GM23338 (cell line): ENCODE measurements around the gene MESP2. TPM values are rescaled to one million over a fixed set of nuclear protein-coding genes. Genes with fewer than 3 reads are reported as not detected.

Experiments
- ATAC-seq: fragments of 200-7000 bp; cut with Tn5 transposase; 3 replicates; pipeline ENCODE4 v1.9.1; 2020
- DNase-seq: peaks from one replicate; pipeline ENCODE4 v3.0.0-alpha.2; 2015; ENCODE audit warnings: low spot score
- H2AFZ ChIP-seq: fragments of 200-600 bp; sonication (generic); 2 replicates; pipeline ENCODE4 v1.8.0; 2016; ENCODE audit warnings: antibody characterized with exemption, mild to moderate bottlenecking, moderate library complexity
- H3F3A ChIP-seq: fragments of 200-600 bp; sonication (generic); replicated peaks from 2 replicates; pipeline ENCODE4 v1.8.0; 2017; ENCODE audit warnings: antibody characterized with exemption, mixed run types, low read depth
- H3K27ac ChIP-seq: fragments of 200-600 bp; sonication (generic); 2 replicates; pipeline ENCODE4 v1.6.1; 2016; ENCODE audit warnings: low read depth
- H3K27me3 ChIP-seq: fragments of 200-600 bp; sonication (generic); 2 replicates; pipeline ENCODE4 v1.8.0; 2016; ENCODE audit warnings: mild to moderate bottlenecking, mixed run types, moderate library complexity; ENCODE audit not compliant: insufficient read depth
- H3K36me3 ChIP-seq: fragments of 200-600 bp; sonication (generic); 2 replicates; pipeline ENCODE4 v1.8.0; 2016; ENCODE audit warnings: mild to moderate bottlenecking; ENCODE audit not compliant: insufficient read depth
- H3K4me1 ChIP-seq: fragments of 200-600 bp; sonication (generic); 2 replicates; pipeline ENCODE4 v1.8.0; 2016; ENCODE audit warnings: mild to moderate bottlenecking, moderate library complexity; ENCODE audit not compliant: insufficient read depth
- H3K4me2 ChIP-seq: fragments of 200-600 bp; sonication (generic); 2 replicates; pipeline ENCODE4 v1.7.1; 2017; ENCODE audit warnings: mixed run types
- H3K4me3 ChIP-seq: fragments of 200-600 bp; sonication (generic); 2 replicates; pipeline ENCODE4 v1.6.1; 2016; ENCODE audit warnings: mixed run types
- H3K79me2 ChIP-seq: fragments of 200-600 bp; sonication (generic); replicated peaks from 2 replicates; pipeline ENCODE4 v1.8.0; 2017; ENCODE audit warnings: mild to moderate bottlenecking; ENCODE audit not compliant: insufficient read depth
- H3K9me2 ChIP-seq: fragments of 200-600 bp; sonication (generic); 2 replicates; pipeline ENCODE4 v1.8.0; 2017; ENCODE audit not compliant: insufficient read depth
- H4K20me1 ChIP-seq: fragments of 200-600 bp; sonication (generic); replicated peaks from 2 replicates; pipeline ENCODE4 v1.8.0; 2017; ENCODE audit warnings: mild to moderate bottlenecking; ENCODE audit not compliant: insufficient read depth
- H3K27ac Mint-ChIP-seq: 2 replicates; pipeline ENCODE4 v1.8.0; 2020; ENCODE audit warnings: inconsistent platforms, mild to moderate bottlenecking, moderate library complexity, mixed read lengths
- H3K27me3 Mint-ChIP-seq: 3 replicates; pipeline ENCODE4 v1.8.0; 2022; ENCODE audit warnings: low read depth, mild to moderate bottlenecking, moderate library complexity, mixed read lengths, inconsistent platforms; ENCODE audit not compliant: insufficient read depth, poor library complexity
- H3K36me3 Mint-ChIP-seq: 3 replicates; pipeline ENCODE4 v1.8.0; 2021; ENCODE audit warnings: low read depth, mild to moderate bottlenecking, inconsistent platforms, moderate library complexity, mixed read lengths
- H3K4me1 Mint-ChIP-seq: 3 replicates; pipeline ENCODE4 v1.8.0; 2020; ENCODE audit warnings: mild to moderate bottlenecking, inconsistent platforms, mixed read lengths
- H3K4me3 Mint-ChIP-seq: 3 replicates; pipeline ENCODE4 v1.8.0; 2021; ENCODE audit warnings: moderate library complexity, mild to moderate bottlenecking, inconsistent platforms, mixed read lengths
- H3K9me3 Mint-ChIP-seq: 3 replicates; pipeline ENCODE4 v1.8.0; 2020; ENCODE audit warnings: moderate library complexity, mild to moderate bottlenecking, inconsistent platforms, mixed read lengths
- CREB1 ChIP-seq: fragments of 250-450 bp; sonication (Bioruptor Pico); IDR thresholded peaks from 2 replicates; pipeline ENCODE4 v1.5.0; 2020; ENCODE audit warnings: low read depth, mild to moderate bottlenecking, moderate library complexity
- EZH2 ChIP-seq: fragments of 200-600 bp; sonication (generic); IDR thresholded peaks from one replicate; pipeline ENCODE4 v1.8.0; 2017; ENCODE audit warnings: antibody characterized with exemption, mild to moderate bottlenecking, low read depth; ENCODE audit not compliant: unreplicated experiment
- EZH2phosphoT487 ChIP-seq: fragments of 200-600 bp; sonication (generic); IDR thresholded peaks from one replicate; pipeline ENCODE4 v1.8.1; 2018; ENCODE audit warnings: antibody characterized with exemption; ENCODE audit not compliant: unreplicated experiment
- JUNB ChIP-seq: IDR thresholded peaks from one replicate; pipeline ENCODE4 v1.6.1; 2016; ENCODE audit warnings: antibody characterized with exemption; ENCODE audit not compliant: unreplicated experiment
- NANOG ChIP-seq: IDR thresholded peaks from 2 replicates; pipeline ENCODE4 v1.6.1; 2016; ENCODE audit warnings: antibody characterized with exemption, borderline replicate concordance
- POLR2AphosphoS5 ChIP-seq: IDR thresholded peaks from 2 replicates; pipeline ENCODE4 v1.6.1; 2016; ENCODE audit warnings: antibody characterized with exemption, low read depth
- STAT1 ChIP-seq: IDR thresholded peaks from one replicate; pipeline ENCODE4 v1.6.1; 2016; ENCODE audit warnings: antibody characterized with exemption; ENCODE audit not compliant: unreplicated experiment
- ZNF114 ChIP-seq: fragments of 250-450 bp; sonication (Bioruptor Pico); IDR thresholded peaks from 2 replicates; pipeline ENCODE4 v1.5.0; 2020; ENCODE audit warnings: mild to moderate bottlenecking, moderate library complexity
- ZNF331 ChIP-seq: fragments of 250-450 bp; sonication (Bioruptor Pico); IDR thresholded peaks from 2 replicates; pipeline ENCODE4 v1.5.0; 2020; ENCODE audit warnings: low read depth, mild to moderate bottlenecking, moderate library complexity
- polyA plus RNA-seq: library from polyadenylated mRNA; unstranded; fragments of >200 nt; fragmentation: Nextera tagmentation; extraction: Ambion mirVana; gene quantifications from 2 replicates; pipeline ENCODE4 v1.2.1, GENCODE V29; 2016
- total RNA-seq: library from RNA; depleted of rRNA; stranded (reverse); fragments of >200 nt; shearing (Covaris generic); gene quantifications from 2 replicates; pipeline ENCODE4 v1.2.3, GENCODE V29; 2014
- TF ChIP-seq, protein P1 (sequence below): IDR thresholded peaks from one replicate; pipeline ENCODE4 v1.6.1; 2018; ENCODE audit warnings: antibody characterized with exemption; ENCODE audit not compliant: unreplicated experiment
- TF ChIP-seq, protein P2 (sequence below): IDR thresholded peaks from 2 replicates; pipeline ENCODE4 v1.6.1; 2016; ENCODE audit warnings: antibody characterized with exemption
- TF ChIP-seq, protein P3 (sequence below), 2 experiments: fragments of 200-600 bp in 1 of 2; sonication (generic) in 1 of 2; conservative IDR thresholded peaks; 2 replicates each; pipeline versions ENCODE4 v1.5.1 to v1.6.1; 2016 to 2017; ENCODE audit warnings: antibody characterized with exemption in 2 of 2, low read depth in 2 of 2, mild to moderate bottlenecking in 2 of 2, moderate library complexity in 1 of 2
- TF ChIP-seq, protein P4 (sequence below): fragments of 250-450 bp; sonication (Bioruptor Pico); IDR thresholded peaks from 2 replicates; pipeline ENCODE4 v1.5.0; 2020; ENCODE audit warnings: mild to moderate bottlenecking, moderate library complexity

Gene MESP2
- total and polyA plus RNA-seq, 2 experiments from 2014 or later: 0.24 to 1.3 TPM

DNA sequence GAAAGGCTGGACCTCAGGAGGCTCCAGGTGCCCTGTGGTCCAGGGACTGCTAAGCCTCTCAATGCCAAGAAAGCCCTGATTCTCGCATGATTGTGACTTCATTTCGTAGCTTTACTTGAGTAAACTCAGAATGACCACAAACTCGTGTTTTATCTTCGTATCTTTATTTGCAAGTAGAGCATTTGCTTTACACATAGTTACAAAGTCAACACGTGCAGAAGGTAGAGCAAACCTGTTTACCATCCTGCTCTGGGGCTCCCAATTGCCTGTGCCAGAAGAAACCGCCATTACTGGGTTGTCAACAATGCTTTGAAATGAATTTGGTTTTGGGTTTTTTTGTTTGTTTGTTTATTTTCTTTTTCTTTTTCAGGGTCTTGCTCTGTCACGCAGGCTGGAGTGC, 19.2 kb upstream of the MESP2 start:
- no peaks in the 10 kb centered on the region for H4K20me1 ChIP-seq
- H3K27ac ChIP-seq: no peak overlapping the region
- H3K4me1 ChIP-seq: peaks cover 7% of the 10 kb centered on the region; the same call in 1 of the 2 replicates
- DNase-seq (no peak), ATAC-seq (no peak)
- H3K27me3 Mint-ChIP-seq: peaks cover 21% of the 10 kb centered on the region
- H3K4me1 Mint-ChIP-seq: peaks cover 16% of the 10 kb centered on the region
- H3K4me3 ChIP-seq: no peak overlapping the region
- H3K36me3 Mint-ChIP-seq: no peaks in the 10 kb centered on the region
- no peaks in the 10 kb centered on the region for H3K79me2 ChIP-seq
- no peaks in the 10 kb centered on the region for H3K36me3 ChIP-seq
- H3K9me2 ChIP-seq: no peaks in the 10 kb centered on the region
- no peaks in the 10 kb centered on the region for H3F3A ChIP-seq
- no peak overlapping the region for H3K27ac Mint-ChIP-seq
- H2AFZ ChIP-seq: no peak overlapping the region
- H3K4me3 Mint-ChIP-seq: no peak overlapping the region
- no peak overlapping the region for H3K4me2 ChIP-seq
- H3K9me3 Mint-ChIP-seq: no peaks in the 10 kb centered on the region
- peaks cover 22% of the 10 kb centered on the region for H3K27me3 ChIP-seq
- TF ChIP-seq ZNF331 (CRISPR knock-in tag) (no peak), ZNF114 (CRISPR knock-in tag) (no peak), NANOG (no peak), EZH2phosphoT487 (no peak), POLR2AphosphoS5 (no peak), STAT1 (no peak), JUNB (no peak), CREB1 (no peak), EZH2 (no peak)
- TF ChIP-seq, protein P1, sequence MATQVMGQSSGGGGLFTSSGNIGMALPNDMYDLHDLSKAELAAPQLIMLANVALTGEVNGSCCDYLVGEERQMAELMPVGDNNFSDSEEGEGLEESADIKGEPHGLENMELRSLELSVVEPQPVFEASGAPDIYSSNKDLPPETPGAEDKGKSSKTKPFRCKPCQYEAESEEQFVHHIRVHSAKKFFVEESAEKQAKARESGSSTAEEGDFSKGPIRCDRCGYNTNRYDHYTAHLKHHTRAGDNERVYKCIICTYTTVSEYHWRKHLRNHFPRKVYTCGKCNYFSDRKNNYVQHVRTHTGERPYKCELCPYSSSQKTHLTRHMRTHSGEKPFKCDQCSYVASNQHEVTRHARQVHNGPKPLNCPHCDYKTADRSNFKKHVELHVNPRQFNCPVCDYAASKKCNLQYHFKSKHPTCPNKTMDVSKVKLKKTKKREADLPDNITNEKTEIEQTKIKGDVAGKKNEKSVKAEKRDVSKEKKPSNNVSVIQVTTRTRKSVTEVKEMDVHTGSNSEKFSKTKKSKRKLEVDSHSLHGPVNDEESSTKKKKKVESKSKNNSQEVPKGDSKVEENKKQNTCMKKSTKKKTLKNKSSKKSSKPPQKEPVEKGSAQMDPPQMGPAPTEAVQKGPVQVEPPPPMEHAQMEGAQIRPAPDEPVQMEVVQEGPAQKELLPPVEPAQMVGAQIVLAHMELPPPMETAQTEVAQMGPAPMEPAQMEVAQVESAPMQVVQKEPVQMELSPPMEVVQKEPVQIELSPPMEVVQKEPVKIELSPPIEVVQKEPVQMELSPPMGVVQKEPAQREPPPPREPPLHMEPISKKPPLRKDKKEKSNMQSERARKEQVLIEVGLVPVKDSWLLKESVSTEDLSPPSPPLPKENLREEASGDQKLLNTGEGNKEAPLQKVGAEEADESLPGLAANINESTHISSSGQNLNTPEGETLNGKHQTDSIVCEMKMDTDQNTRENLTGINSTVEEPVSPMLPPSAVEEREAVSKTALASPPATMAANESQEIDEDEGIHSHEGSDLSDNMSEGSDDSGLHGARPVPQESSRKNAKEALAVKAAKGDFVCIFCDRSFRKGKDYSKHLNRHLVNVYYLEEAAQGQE: no peak
- TF ChIP-seq, protein P2, sequence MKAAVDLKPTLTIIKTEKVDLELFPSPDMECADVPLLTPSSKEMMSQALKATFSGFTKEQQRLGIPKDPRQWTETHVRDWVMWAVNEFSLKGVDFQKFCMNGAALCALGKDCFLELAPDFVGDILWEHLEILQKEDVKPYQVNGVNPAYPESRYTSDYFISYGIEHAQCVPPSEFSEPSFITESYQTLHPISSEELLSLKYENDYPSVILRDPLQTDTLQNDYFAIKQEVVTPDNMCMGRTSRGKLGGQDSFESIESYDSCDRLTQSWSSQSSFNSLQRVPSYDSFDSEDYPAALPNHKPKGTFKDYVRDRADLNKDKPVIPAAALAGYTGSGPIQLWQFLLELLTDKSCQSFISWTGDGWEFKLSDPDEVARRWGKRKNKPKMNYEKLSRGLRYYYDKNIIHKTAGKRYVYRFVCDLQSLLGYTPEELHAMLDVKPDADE: no peak
- TF ChIP-seq, protein P3, sequence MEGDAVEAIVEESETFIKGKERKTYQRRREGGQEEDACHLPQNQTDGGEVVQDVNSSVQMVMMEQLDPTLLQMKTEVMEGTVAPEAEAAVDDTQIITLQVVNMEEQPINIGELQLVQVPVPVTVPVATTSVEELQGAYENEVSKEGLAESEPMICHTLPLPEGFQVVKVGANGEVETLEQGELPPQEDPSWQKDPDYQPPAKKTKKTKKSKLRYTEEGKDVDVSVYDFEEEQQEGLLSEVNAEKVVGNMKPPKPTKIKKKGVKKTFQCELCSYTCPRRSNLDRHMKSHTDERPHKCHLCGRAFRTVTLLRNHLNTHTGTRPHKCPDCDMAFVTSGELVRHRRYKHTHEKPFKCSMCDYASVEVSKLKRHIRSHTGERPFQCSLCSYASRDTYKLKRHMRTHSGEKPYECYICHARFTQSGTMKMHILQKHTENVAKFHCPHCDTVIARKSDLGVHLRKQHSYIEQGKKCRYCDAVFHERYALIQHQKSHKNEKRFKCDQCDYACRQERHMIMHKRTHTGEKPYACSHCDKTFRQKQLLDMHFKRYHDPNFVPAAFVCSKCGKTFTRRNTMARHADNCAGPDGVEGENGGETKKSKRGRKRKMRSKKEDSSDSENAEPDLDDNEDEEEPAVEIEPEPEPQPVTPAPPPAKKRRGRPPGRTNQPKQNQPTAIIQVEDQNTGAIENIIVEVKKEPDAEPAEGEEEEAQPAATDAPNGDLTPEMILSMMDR (conservative IDR thresholded peaks at IDR 0.05; ENCODE audit: low read depth in 2 of 2): no peak
- TF ChIP-seq, protein P4, sequence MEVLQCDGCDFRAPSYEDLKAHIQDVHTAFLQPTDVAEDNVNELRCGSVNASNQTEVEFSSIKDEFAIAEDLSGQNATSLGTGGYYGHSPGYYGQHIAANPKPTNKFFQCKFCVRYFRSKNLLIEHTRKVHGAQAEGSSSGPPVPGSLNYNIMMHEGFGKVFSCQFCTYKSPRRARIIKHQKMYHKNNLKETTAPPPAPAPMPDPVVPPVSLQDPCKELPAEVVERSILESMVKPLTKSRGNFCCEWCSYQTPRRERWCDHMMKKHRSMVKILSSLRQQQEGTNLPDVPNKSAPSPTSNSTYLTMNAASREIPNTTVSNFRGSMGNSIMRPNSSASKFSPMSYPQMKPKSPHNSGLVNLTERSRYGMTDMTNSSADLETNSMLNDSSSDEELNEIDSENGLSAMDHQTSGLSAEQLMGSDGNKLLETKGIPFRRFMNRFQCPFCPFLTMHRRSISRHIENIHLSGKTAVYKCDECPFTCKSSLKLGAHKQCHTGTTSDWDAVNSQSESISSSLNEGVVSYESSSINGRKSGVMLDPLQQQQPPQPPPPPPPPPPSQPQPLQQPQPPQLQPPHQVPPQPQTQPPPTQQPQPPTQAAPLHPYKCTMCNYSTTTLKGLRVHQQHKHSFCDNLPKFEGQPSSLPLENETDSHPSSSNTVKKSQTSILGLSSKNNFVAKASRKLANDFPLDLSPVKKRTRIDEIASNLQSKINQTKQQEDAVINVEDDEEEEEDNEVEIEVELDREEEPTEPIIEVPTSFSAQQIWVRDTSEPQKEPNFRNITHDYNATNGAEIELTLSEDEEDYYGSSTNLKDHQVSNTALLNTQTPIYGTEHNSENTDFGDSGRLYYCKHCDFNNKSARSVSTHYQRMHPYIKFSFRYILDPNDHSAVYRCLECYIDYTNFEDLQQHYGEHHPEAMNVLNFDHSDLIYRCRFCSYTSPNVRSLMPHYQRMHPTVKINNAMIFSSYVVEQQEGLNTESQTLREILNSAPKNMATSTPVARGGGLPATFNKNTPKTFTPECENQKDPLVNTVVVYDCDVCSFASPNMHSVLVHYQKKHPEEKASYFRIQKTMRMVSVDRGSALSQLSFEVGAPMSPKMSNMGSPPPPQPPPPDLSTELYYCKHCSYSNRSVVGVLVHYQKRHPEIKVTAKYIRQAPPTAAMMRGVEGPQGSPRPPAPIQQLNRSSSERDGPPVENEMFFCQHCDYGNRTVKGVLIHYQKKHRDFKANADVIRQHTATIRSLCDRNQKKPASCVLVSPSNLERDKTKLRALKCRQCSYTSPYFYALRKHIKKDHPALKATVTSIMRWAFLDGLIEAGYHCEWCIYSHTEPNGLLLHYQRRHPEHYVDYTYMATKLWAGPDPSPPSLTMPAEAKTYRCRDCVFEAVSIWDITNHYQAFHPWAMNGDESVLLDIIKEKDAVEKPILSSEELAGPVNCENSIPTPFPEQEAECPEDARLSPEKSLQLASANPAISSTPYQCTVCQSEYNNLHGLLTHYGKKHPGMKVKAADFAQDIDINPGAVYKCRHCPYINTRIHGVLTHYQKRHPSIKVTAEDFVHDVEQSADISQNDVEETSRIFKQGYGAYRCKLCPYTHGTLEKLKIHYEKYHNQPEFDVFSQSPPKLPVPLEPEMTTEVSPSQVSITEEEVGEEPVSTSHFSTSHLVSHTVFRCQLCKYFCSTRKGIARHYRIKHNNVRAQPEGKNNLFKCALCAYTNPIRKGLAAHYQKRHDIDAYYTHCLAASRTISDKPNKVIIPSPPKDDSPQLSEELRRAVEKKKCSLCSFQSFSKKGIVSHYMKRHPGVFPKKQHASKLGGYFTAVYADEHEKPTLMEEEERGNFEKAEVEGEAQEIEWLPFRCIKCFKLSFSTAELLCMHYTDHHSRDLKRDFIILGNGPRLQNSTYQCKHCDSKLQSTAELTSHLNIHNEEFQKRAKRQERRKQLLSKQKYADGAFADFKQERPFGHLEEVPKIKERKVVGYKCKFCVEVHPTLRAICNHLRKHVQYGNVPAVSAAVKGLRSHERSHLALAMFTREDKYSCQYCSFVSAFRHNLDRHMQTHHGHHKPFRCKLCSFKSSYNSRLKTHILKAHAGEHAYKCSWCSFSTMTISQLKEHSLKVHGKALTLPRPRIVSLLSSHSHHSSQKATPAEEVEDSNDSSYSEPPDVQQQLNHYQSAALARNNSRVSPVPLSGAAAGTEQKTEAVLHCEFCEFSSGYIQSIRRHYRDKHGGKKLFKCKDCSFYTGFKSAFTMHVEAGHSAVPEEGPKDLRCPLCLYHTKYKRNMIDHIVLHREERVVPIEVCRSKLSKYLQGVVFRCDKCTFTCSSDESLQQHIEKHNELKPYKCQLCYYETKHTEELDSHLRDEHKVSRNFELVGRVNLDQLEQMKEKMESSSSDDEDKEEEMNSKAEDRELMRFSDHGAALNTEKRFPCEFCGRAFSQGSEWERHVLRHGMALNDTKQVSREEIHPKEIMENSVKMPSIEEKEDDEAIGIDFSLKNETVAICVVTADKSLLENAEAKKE: no peak
